ENCODE measurements around the gene PRR16.

Gene PRR16

GRCh38 chr5:120518581-120518980, 54.5 kb downstream of the PRR16 start:
- DNase-seq, result no peak

GRCh38 chr5:120527251-120527650, 63.2 kb downstream of the PRR16 start:
- no peak for DNase-seq

DNA sequence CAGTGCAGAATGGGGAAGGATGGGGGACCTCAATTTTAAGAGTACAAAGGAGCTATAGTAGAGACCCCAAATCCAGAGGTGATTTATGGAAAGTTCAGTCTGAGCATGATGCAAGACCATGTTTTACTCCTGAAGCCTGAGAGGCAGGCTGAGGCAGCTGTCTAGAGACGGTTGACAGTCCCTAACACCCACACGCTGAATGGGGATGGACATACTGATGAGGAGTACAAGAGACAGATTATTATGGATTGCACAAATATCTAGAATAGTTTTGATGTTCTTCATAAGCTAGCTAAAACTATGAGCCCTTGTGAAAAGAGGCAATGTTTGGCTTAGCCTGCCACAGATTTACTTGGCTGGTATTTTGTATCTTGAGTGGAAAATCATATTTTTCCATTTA, 64.5 kb downstream of the PRR16 start:
- no peak for DNase-seq

DNA sequence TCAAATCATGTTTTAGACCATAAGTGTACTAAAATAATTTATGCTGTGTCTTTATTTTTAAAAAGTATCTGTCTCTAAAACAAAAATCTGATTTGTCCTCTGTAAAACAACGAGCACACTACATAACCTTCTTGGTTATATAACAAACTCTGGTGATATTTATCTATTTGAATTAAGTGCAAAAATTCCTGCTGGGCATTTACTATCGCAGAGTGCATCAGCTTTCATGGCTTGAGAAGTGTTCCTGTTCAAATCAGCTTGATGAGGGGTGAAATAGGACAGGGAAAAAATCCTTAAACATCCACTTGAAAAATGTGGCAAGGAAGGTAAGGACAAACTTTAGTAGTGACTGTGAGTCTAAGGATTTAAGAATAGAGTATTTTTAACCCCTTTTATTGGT, 65.3 kb downstream of the PRR16 start:
- no peak for DNase-seq

- no peak for DNase-seq
Observed at GRCh38 chr5:120531215-120531614, 67.1 kb downstream of the PRR16 start.

- no peak for DNase-seq
Observed at GRCh38 chr5:120532835-120533234, 68.7 kb downstream of the PRR16 start.

DNA sequence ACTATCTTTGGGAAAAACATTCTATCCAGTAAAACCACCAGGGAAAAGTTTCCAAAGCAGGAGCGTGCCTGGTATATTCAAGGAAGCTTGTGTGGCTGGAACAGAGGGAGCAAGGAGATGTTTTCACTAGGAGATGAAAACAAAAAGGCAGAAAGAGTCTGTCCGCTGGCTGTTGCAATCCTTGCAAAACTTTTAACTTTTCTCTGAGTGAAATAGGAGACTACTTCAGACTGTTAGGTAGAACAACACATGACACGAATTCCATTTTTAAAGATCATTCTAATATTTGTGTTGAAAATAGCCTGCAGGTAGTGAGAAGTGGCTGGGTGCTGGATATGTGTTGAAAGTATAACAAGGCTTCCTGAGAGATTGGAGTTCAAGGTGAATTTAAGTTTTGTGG, 69.5 kb downstream of the PRR16 start:
- DNase-seq, result no peak

DNA sequence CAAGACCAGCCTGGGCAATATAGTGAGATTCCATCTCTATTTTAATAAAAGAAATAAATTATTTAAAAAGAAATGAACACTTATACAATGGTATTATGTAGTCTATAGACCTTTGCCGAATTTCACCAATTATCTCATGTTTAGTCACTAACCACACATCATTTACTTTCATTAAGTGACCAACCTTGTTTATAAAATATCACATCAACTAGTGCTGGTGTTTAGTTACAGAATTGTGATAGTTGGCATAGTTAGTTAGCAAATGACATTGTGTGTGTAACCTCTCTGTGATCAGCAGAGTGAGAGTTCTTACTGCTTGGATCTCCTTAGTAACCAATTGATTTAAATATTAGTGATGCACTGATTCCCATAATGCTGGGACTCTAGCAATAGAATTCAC, 71.8 kb downstream of the PRR16 start:
- DNase-seq, result no peak

DNA sequence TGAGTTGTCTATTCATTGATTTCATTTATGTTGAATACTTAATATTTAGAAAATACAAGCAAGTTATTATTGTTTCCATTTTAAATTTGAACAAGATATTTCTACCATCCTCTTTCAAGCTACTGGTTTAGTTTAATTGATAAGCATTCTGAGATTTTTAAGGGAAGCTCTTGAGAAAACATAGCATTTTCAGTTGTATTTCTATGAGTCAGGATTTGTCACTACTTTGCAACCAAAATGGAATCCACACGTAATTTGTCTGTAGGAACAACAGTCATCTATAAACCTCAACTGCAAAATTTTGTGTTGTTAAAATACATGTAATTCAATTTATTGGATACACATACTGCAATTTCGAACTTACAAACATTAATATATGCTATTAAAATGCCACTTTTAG, 74.0 kb downstream of the PRR16 start:
- no peak for DNase-seq

DNA sequence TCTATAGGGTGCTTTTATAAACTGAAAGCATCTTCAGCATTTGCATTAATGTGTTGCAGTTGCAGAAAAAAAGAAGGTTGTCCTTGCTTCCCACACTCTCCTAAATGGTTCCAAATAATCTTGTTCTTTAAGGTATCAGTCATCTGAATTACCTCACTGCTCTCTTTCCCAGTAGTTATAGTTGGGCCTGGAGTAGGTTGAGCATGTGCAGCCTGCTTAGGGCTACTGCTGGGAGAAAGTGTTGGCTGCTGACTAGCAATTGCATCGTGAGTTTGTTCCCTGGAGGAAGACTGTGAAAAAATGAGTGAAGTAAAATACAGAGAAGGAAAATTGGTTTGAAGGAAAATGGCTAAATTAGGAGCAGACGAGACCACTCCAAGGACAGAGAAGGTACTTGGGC, 74.5 kb downstream of the PRR16 start:
- DNase-seq, result no peak

DNA sequence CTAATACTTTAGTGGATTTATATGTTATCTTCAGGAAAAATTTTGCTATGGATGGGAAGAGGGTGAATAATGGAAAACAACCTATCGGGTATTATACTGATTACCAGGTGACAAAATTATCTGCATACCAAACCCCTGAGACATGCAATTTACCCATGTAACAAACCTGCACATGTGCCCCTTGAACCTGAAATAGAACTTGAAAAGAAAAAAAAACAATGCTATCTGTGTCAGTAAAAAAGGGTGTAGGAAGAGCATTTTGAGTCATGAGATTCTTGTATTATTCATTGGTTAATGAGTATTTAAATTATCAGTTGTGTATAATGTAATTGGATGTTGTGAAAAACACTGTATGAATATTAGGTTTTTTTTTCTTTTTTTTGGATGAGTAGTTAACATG, 75.4 kb downstream of the PRR16 start:
- no peak for DNase-seq

DNA sequence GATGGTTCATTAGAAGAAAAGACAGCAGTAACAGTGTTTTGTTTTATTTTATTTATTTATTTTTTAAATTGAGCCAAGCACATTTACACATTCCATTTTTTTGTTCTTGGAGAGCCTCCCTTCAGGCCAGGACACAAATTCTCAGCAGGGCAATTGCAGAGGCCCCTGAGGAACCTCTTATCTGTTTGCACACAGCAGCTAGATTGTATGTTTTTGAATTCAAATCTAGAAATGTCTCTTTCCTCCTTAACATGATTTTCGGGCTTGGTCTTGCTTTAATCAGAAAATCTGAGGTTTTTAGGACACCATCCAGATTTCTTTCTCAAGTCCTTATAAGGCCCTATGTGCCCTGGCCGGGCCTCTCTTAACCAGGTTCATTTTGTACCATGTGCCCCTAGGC, 76.0 kb downstream of the PRR16 start:
- DNase-seq, result no peak

DNA sequence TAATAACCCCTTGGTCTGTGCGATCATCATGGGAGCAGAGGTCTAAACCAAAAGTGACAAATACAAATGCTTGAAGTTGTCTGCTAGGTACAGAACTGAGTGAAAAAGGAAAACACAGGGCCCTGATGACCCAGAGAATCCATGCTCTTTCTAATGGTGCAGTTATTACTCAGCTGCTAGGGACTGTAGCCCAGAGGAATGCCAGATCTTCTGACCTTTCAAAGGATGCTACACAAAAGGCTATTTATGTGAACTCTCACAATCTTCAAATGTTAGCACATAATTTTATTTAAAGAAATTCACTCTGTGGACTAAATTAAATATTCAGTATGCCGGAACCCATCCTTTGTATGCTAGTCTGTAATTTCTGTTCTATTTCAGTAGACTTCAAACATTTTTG, 79.9 kb downstream of the PRR16 start:
- DNase-seq, result no peak

GRCh38 chr5:120545007-120545406, 80.9 kb downstream of the PRR16 start:
- DNase-seq, result no peak

GRCh38 chr5:120545951-120546350, 81.9 kb downstream of the PRR16 start:
- DNase-seq, result no peak

DNA sequence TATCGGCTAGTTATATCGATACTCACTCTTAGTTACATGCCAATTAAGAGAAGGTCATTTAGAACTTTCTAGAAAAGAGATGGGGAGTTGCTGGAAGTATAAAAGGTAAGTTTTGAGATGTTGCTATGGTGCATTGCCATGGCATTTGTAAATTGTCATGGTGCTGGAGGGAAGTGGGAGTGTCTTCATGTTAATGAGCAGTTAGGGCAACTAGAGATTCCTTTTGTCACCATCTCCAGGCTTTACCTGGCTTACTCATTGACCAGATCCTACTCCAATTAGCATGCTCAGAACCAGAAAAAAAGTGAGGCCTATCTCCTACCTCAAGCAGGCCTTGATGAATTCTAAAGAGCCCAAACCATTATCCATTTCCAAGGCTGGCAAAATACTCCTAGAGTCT, 82.8 kb downstream of the PRR16 start:
- DNase-seq, result no peak

GRCh38 chr5:120550358-120550757, 86.3 kb downstream of the PRR16 start:
- DNase-seq, result no peak

GRCh38 chr5:120552638-120553037, 88.5 kb downstream of the PRR16 start:
- no peak for DNase-seq

GRCh38 chr5:120555345-120555744, 91.2 kb downstream of the PRR16 start:
- DNase-seq, result no peak

DNA sequence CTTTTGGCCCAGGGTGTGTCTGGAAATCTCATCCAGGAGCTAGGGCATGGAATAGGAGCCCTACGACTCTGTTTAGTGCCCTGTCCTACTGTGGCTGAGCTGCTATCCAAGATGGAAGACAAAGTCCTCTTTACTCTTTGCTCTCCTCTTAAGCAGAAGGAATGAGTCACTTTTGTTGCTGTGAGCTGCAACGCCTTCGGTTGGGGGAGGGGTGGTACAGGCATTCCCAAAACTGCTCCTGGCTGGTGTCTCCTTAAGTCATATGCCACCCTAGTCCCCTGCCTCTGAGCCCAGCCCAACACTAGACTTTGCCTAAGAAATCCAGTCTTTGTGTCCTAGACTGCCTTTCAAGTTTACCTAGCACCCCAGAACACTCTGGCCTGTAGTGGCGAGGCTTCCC, 99.9 kb downstream of the PRR16 start:
- DNase-seq, result no peak

DNA sequence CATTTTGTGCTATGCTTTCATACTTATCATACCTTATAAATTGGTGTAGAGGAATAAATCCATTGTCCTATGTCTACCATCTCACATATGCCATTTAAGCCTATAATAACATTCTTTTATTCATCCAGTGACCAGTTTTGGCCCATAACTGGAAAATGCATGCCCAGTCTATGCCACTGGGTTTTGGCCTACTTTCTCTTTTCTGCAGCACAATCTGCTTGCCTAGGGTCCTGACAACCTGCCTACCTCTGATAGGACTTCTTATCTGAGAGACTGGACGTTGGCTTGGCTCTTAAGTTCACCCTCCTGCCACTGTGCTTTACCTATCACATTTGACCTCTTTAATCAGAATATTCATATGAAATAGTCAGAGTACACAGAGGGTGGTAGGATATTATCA, 103.0 kb downstream of the PRR16 start:
- no peak for DNase-seq

GRCh38 chr5:120567921-120568320, 103.8 kb downstream of the PRR16 start:
- DNase-seq, result no peak

- DNase-seq, result no peak
Observed at GRCh38 chr5:120568711-120569110, 104.6 kb downstream of the PRR16 start.

DNA sequence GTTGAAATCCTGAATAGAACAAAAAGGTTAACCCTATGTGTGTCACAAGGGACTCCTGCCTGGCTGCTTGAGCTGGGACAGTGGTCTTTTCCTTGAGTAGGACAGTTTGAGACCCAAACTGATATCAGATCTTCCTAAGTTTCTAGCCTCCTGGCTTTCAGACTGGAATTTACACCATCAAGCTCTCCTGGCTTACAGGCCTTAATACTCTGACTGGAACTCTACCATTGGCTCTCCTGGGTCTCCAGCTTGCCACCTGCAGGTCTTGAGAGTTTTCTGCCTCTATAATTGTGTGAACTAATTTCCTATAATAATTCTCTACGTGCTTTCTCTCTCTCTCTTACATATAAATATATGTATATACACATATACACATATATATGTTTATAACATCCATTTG, 112.5 kb downstream of the PRR16 start:
- DNase-seq, result no peak

DNA sequence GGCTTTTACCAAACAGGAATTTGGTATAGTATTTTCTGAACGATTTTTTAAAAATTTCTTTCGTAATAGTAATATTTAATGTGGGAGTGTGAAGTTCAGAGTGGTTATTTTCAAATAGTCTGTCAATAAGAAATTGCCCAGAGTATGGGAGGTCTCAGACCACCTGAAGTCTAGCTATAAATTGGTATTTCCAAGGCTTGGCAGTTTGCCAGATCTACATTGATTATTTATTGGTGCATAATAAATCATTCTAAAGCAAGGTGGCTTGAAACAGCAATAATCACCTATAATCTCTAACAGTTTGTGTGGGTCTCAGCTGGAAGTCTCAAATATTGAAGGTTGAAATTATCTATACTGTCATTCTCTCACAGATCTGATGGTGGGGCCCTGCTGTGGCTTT, 118.5 kb downstream of the PRR16 start:
- no peak for DNase-seq

- DNase-seq, result no peak
Observed at GRCh38 chr5:120586646-120587045, 122.5 kb downstream of the PRR16 start.
